HepG2 (cell line): ENCODE results near the gene TLR9. TPM values are rescaled to one million over a fixed set of nuclear protein-coding genes. Genes with fewer than 3 reads are reported as not detected.

Experiments
- ATAC-seq: fragments of 200-7000 bp; cut with Tn5 transposase; 3 replicates; pipeline ENCODE4 v1.9.1; 2020; ENCODE audit warnings: mild to moderate bottlenecking, moderate library complexity
- BruUV-seq: library from RNA; stranded (reverse); fragments of 400-500 nt; replicated peaks from 2 replicates; lab custom pipeline; 2021; lab: Mats Ljungman, UMichigan
- CTCF ChIA-PET: fragments of 300-600 bp; formaldehyde crosslinking; extraction: SDS; loops from one replicate; lab custom pipeline; 2021; ENCODE audit warnings: low total read pairs, inconsistent platforms, low intra/inter-chr PET ratio; lab: Yijun Ruan, JAX
- POLR2A ChIA-PET: fragments of 350-600 bp; sonication (Branson Sonifier 250); formaldehyde crosslinking; loops from one replicate; lab custom pipeline; 2020; ENCODE audit warnings: antibody characterized with exemption, inconsistent platforms; lab: Yijun Ruan, JAX
- DNase-seq: peaks from one replicate; pipeline ENCODE4 v3.0.0-alpha.2; 2015; ENCODE audit warnings: low spot score
- FAIRE-seq: peaks from 3 replicates; lab custom pipeline; 2011; peaks lifted over from hg19 to GRCh38; lab: Jason Lieb, UNC
- H2AFZ ChIP-seq: one replicate; pipeline ENCODE4 v1.6.1; 2011; ENCODE audit warnings: low read length, inconsistent platforms
- H3K27ac ChIP-seq: fragments of 300-600 bp; 3 replicates; pipeline ENCODE4 v1.8.0; 2011; ENCODE audit warnings: mixed run types, mild to moderate bottlenecking, mixed read lengths, low read length, inconsistent platforms; ENCODE audit not compliant: insufficient read depth; ENCODE audit errors: extremely low read length
- H3K27me3 ChIP-seq, 2 experiments: fragments of 200-600 bp in 1 of 2; 2 replicates in 1 of 2; 3 replicates in 1 of 2; pipeline versions ENCODE4 v1.6.0 to v1.8.0; 2011; ENCODE audit warnings: low read length in 2 of 2, mild to moderate bottlenecking in 2 of 2, moderate library complexity in 2 of 2, inconsistent platforms in 1 of 2; ENCODE audit not compliant: insufficient read depth in 2 of 2, control insufficient read depth in 1 of 2
- H3K36me3 ChIP-seq, 2 experiments: fragments of 200-600 bp in 1 of 2; replicated peaks in 1 of 2; 2 replicates in 1 of 2; 3 replicates in 1 of 2; pipeline versions ENCODE4 v1.5.1 to v1.8.0; 2011; ENCODE audit warnings: low read length in 2 of 2, inconsistent platforms in 1 of 2; ENCODE audit not compliant: insufficient read depth in 2 of 2, control insufficient read depth in 1 of 2
- H3K4me1 ChIP-seq: 2 replicates; pipeline ENCODE4 v1.5.1; 2012; ENCODE audit warnings: low read length, inconsistent platforms; ENCODE audit not compliant: insufficient read depth
- H3K4me2 ChIP-seq: 2 replicates; pipeline ENCODE4 v1.6.0; 2011; ENCODE audit warnings: low read depth, low read length, inconsistent platforms
- H3K4me3 ChIP-seq, 3 experiments: fragments of 200-600 bp in 1 of 3; sonication (generic), shearing (Covaris generic) in 1 of 3; replicated peaks in 1 of 3; 2 replicates each; pipeline ENCODE4 v1.5.1; 2011 to 2016; ENCODE audit warnings: low read length in 3 of 3, inconsistent platforms in 2 of 3, low read depth in 2 of 3, mild to moderate bottlenecking in 2 of 3, control low read depth in 1 of 3, mixed read lengths in 1 of 3; ENCODE audit not compliant: insufficient read depth in 1 of 3
- H3K79me2 ChIP-seq: one replicate; pipeline ENCODE4 v1.6.1; 2011; ENCODE audit warnings: low read length, inconsistent platforms; ENCODE audit not compliant: insufficient read depth
- H3K9ac ChIP-seq: 2 replicates; pipeline ENCODE4 v1.6.0; 2011; ENCODE audit warnings: mild to moderate bottlenecking, low read depth, low read length, inconsistent platforms; ENCODE audit not compliant: insufficient read depth
- H3K9me3 ChIP-seq: 2 replicates; pipeline ENCODE4 v1.5.1; 2012; ENCODE audit warnings: mild to moderate bottlenecking, low read length
- H4K20me1 ChIP-seq: 2 replicates; pipeline ENCODE4 v1.6.0; 2011; ENCODE audit warnings: inconsistent platforms, mild to moderate bottlenecking, low read length, moderate library complexity; ENCODE audit not compliant: insufficient read depth
- ARHGAP35 ChIP-seq: sonication (generic); formaldehyde crosslinking; IDR thresholded peaks from 2 replicates; pipeline ENCODE4 v1.9.0; 2022; ENCODE audit warnings: mild to moderate bottlenecking, inconsistent platforms, moderate library complexity, missing genetic modification reagents, borderline replicate concordance
- ATF1 ChIP-seq: IDR thresholded peaks from 2 replicates; pipeline ENCODE4 v1.6.1; 2016; ENCODE audit warnings: mild to moderate bottlenecking, control low read depth
- CBFB ChIP-seq: sonication (generic); formaldehyde crosslinking; IDR thresholded peaks from 2 replicates; pipeline ENCODE4 v1.4.0; 2020; ENCODE audit warnings: missing genetic modification reagents
- GFI1 ChIP-seq: sonication (generic); formaldehyde crosslinking; IDR thresholded peaks from 2 replicates; pipeline ENCODE4 v1.5.0; 2020; ENCODE audit warnings: missing genetic modification reagents, mild to moderate bottlenecking, borderline replicate concordance
- MNT ChIP-seq: fragments of 450-650 bp; IDR thresholded peaks from 2 replicates; pipeline ENCODE4 v1.6.1; 2016
- NFYC ChIP-seq: IDR thresholded peaks from 2 replicates; pipeline ENCODE4 v1.6.1; 2016; ENCODE audit warnings: missing genetic modification reagents, missing compliant biosample characterization
- RARA ChIP-seq: IDR thresholded peaks from 2 replicates; pipeline ENCODE4 v1.6.1; 2016; ENCODE audit warnings: missing genetic modification reagents, missing compliant biosample characterization
- TERF1 ChIP-seq: sonication (generic); formaldehyde crosslinking; IDR thresholded peaks from 2 replicates; pipeline ENCODE4 v1.8.0; 2022; ENCODE audit warnings: mild to moderate bottlenecking, missing genetic modification reagents, moderate library complexity
- XBP1 ChIP-seq: sonication (generic); formaldehyde crosslinking; IDR thresholded peaks from 2 replicates; pipeline ENCODE4 v1.5.0; 2020; ENCODE audit warnings: missing genetic modification reagents
- WGBS: methylation state at CpG from one replicate; pipeline ENCODE4 v1.1.6; 2017; ENCODE audit warnings: low lambda C conversion rate; 5-methylcytosine and 5-hydroxymethylcytosine counted together
- in situ Hi-C: cut with HindIII; loops from 2 replicates; pipeline ENCODE4 v1.10.0; 2017; ENCODE audit warnings: low pct_unique_long_range_greater_than_20kb; ENCODE audit not compliant: extremely low pct_ligation_motif_present
- intact Hi-C: fragments of 100-400 bp; cut with micrococcal nuclease; formaldehyde crosslinking; loops from one replicate; pipeline ENCODE4 v1.10.0; 2022; ENCODE audit not compliant: unreplicated experiment
- polyA plus RNA-seq, 8 experiments: library from polyadenylated mRNA; depleted of rRNA in 3 of 8; stranded (reverse) in 7 of 8; unstranded in 1 of 8; fragments of >200 nt; fragmentation: Illumina TruSeq in 4 of 8; extraction: Trizol in 4 of 8; gene quantifications; 2 replicates each; pipeline versions ENCODE4 v1.2.1 to v1.2.3, GENCODE V29; 2011 to 2016; ENCODE audit warnings: low read depth in 4 of 8, missing spikeins in 1 of 8, mixed read lengths in 1 of 8; ENCODE audit not compliant: insufficient read depth in 1 of 8
- total RNA-seq, 5 experiments: library from RNA; depleted of rRNA; stranded (reverse); fragments of >200 nt; fragmentation: Illumina TruSeq; extraction: Trizol; gene quantifications; 2 replicates each; pipeline ENCODE4 v1.2.3, GENCODE V29; 2016; ENCODE audit warnings: low read depth in 1 of 5
- TF ChIP-seq, protein P1 (sequence below): sonication (generic); formaldehyde crosslinking; IDR thresholded peaks from 2 replicates; pipeline ENCODE4 v1.4.0; 2020; ENCODE audit warnings: missing genetic modification reagents

Gene TLR9
- total and polyA plus RNA-seq, 2 of the 13 experiments (the other 11 are each of a cell fraction or from before 2014, with no cell fraction given), result not detected

DNA sequence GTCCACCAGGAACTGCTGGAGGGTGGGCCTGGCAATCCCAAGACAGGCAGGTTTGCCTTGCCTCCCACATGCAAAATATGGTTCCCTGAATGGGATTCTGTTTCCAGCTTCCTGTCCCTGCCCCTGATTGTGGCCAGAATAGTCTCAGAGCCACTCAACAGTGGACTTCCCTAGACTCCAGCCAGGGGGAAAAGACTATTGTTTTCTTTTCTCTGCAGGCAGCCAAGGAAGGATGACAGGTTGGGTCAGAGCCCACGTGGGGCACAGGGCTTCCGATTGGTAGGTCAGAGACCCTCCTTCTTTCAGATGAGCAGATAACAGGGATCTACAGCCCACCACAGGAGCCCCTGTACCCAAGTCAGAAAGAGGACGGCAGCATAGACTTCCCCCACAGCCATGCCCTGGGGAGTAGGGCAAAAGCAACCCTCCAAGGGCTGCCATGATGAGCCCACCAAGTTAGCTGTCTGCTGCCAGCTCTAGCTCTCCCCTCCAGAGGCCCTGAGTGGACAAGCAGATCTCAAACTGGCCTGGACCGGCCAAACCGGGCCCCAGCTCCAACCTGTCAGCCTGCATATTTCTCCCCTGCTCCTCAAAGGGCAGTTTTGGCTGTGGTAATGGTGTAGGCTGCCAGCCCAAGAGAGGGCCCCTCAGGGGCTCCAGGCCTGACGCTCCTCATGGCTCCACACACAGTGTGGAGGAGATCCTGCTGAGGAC, 6.4 kb downstream of the TLR9 start:
- H4K20me1 ChIP-seq, result no peaks in the 10 kb centered on the region
- DNase-seq (no peak), ATAC-seq (no peak), FAIRE-seq (no peak)
- no peaks in the 10 kb centered on the region for H3K79me2 ChIP-seq
- intact Hi-C loops (no loop called here), in situ Hi-C loops (no loop called here)
- H3K4me2 ChIP-seq, result no peak overlapping the region
- no peak overlapping the region for H3K9ac ChIP-seq
- no peak overlapping the region for H3K27ac ChIP-seq
- TF ChIP-seq TERF1, result no peak
- TF ChIP-seq RARA (CRISPR knock-in tag), result no peak
- no peak for TF ChIP-seq GFI1 (CRISPR knock-in tag)
- TF ChIP-seq CBFB (CRISPR knock-in tag), result no peak
- no peak for TF ChIP-seq XBP1 (CRISPR knock-in tag)
- TF ChIP-seq NFYC (CRISPR knock-in tag), result no peak
- TF ChIP-seq ARHGAP35 (CRISPR knock-in tag), result no peak
- no peak for TF ChIP-seq MNT
- TF ChIP-seq ATF1 (CRISPR knock-in tag), result no peak
- TF ChIP-seq, protein P1, sequence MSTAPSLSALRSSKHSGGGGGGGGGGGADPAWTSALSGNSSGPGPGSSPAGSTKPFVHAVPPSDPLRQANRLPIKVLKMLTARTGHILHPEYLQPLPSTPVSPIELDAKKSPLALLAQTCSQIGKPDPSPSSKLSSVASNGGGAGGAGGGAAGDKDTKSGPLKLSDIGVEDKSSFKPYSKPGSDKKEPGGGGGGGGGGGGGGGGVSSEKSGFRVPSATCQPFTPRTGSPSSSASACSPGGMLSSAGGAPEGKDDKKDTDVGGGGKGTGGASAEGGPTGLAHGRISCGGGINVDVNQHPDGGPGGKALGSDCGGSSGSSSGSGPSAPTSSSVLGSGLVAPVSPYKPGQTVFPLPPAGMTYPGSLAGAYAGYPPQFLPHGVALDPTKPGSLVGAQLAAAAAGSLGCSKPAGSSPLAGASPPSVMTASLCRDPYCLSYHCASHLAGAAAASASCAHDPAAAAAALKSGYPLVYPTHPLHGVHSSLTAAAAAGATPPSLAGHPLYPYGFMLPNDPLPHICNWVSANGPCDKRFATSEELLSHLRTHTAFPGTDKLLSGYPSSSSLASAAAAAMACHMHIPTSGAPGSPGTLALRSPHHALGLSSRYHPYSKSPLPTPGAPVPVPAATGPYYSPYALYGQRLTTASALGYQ (CRISPR knock-in tag), result no peak
- no CpG with 5 or more reads among the region's 6 CpGs for WGBS
- CTCF ChIA-PET, result no interaction called here
- H3K4me3 ChIP-seq, result no peak overlapping the region
- peaks cover 4 to 9% of the 10 kb centered on the region in 2 experiments; a peak in 1 of 5 replicates for H3K36me3 ChIP-seq
- H3K27me3 ChIP-seq, result peaks cover 1 to 5% of the 10 kb centered on the region in 2 experiments; a peak in 4 of 5 replicates
- POLR2A ChIA-PET, result interaction anchor here (1.3 to 3.5 kb wide), 3 partner anchors 9 to 71 kb away, joined by 3 to 10 read pairs (median 4); no protein-coding TSS in a partner anchor
- H3K4me1 ChIP-seq, result peaks cover 45% of the 10 kb centered on the region
- BruUV-seq, result no TSS peak
- H3K9me3 ChIP-seq, result no peaks in the 10 kb centered on the region
- no peak overlapping the region for H2AFZ ChIP-seq
